NT2/D1 (cell line): ENCODE data around the gene MEIS2.

Experiments
- SUZ12 ChIP-seq: IDR thresholded peaks from 2 replicates; pipeline ENCODE4 v1.6.1; 2011; ENCODE audit not compliant: insufficient read length, insufficient read depth; ENCODE audit errors: extremely low read depth
- YY1 ChIP-seq: IDR thresholded peaks from 2 replicates; pipeline ENCODE4 v1.6.1; 2011; ENCODE audit not compliant: insufficient read length, insufficient read depth
- ZNF274 ChIP-seq: IDR thresholded peaks from 2 replicates; pipeline ENCODE4 v1.6.1; 2011; ENCODE audit warnings: mild to moderate bottlenecking, low read depth, low read length

DNA sequence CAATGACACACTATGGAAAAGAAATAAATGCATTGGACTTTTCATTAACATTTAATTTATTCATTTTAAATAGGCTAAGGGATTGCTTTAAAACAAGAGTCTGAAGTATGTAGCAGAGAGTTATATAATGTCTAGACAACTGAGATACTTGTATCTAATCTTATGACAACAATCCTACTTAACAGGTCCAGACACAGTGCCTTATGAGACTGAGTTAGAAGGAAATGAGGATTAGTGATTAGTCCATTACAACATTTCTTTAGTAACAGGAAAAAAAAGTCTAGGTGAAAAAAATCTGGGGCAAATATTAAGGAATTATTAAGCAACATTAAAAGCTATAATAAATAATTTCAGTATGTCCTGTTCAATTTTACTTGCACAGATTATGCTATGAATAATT, 140.6 kb downstream of the MEIS2 start:
- TF ChIP-seq YY1: no peak
- TF ChIP-seq ZNF274: no peak
- no peak for TF ChIP-seq SUZ12
